ENCODE data around the gene DTWD2.
"Not testable (repeated sequence)": the region's sequence is repeated elsewhere in the genome, so short reads cannot be mapped to it uniquely, and the experiment has no call there.

The DTWD2 gene

DNA sequence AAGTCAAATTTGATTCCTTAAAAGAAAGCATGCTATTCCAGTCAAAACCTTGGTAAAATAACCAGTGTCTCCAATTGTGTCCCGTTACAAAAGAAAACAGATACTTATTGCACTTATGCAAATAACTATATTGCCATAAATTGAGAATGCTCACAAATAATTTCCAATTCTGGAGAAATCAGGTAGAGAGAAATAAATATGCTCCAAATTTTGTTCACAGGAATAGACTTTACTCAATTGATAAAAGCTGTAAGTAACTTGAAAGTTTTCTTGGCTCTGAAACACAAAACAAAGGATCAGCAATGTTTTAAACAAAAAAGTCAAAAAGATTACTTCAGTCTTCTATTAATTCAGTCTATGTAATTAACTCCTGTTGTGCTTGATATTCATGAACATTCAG, 7.8 kb upstream of the DTWD2 start:
- no peak for DNase-seq (ENCODE audit: low spot score)

GRCh38 chr5:118994595-118994994, 6.2 kb upstream of the DTWD2 start:
- DNase-seq (ENCODE audit: low spot score): no peak

DNA sequence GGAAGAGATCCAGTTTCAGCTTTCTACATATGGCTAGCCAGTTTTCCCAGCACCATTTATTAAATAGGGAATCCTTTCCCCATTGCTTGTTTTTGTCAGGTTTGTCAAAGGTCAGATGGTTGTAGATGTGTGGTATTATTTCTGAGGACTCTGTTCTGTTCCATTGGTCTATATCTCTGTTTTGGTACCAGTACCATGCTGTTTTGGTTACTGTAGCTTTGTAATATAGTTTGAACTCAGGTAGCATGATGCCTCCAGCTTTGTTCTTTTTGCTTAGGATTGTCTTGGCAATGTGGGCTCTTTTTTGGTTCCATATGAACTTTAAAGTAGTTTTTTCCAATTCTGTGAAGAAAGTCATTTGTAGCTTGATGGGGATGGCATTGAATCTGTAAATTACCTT, 4.8 kb upstream of the DTWD2 start:
- not testable (repeated sequence) for DNase-seq (ENCODE audit: low spot score)

DNA sequence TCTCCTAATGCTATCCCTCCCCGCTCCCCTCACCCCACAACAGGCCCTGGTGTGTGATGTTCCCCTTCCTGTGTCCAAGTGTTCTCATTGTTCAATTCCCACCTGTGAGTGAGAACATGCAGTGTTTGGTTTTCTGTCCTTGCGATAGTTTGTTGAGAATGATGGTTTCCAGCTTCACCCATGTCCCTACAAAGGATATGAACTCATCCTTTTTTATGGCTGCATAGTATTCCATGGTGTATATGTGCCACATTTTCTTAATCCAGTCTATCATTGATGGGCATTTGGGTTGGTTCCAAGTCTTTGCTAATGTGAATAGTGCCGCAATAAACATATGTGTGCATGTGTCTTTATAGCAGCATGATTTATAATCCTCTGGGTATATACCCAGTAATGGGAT, 3.7 kb upstream of the DTWD2 start:
- DNase-seq (ENCODE audit: low spot score): not testable (repeated sequence)

DNA sequence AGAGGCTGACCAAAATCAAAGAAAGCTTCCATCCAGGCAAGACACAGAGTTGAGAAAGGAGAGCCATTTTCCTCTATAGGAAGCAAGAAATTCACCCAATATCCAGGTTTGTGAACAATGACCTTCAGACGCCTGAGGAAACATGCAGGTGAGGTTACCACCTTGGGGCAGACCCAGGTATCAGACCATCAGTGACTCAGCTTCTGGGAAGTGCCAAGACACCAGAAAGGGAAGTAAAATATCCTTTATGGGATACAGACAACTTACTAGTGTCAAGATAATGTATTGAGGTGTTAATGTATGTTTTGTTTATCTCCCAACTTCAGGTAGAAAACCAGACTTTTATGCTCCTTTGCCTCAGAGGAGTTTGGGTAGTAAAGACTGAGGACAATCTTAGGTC, 2.2 kb upstream of the DTWD2 start:
- no peak for DNase-seq (ENCODE audit: low spot score)

- DNase-seq (ENCODE audit: low spot score): no peak
Observed at GRCh38 chr5:118989816-118990215, 1.5 kb upstream of the DTWD2 start.

DNA sequence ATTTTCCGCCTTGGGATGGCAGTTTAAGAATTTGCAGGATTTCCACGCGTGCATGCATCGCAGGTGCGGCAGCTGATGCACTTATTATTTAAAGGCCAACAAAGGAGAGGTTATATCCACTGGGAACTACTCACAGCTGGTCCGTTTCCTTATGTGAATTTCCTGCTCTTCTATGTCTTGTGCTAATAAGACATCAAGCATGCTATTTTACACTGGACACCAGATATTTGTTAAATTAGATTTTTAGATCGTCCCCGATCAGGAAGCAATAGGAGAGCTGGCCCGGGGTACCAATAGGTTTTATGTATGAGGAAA, 476 bp upstream of the DTWD2 start:
- no peak for DNase-seq (ENCODE audit: low spot score)

- DNase-seq (ENCODE audit: low spot score): no peak
Observed at GRCh38 chr5:118984602-118985001, 3.7 kb downstream of the DTWD2 start.

DNA sequence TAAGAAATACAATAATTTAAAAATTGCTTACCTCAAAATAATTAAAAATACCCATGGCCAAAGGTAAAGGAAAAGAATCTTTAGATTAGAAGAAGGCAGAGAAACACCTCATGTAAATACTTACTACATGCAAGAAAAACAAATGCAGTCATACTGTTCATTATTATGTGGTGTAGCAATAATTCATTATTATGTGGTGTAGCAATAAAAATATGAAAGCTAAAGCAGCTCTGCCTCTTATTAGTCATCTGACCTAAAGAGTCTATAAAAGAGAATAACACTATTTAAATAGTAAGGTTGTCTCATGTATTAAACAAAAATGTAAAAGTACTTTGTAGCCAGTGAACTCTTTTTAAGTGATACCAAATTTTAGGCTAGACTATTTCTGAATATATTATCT, 6.6 kb downstream of the DTWD2 start:
- no peak for DNase-seq (ENCODE audit: low spot score)

DNA sequence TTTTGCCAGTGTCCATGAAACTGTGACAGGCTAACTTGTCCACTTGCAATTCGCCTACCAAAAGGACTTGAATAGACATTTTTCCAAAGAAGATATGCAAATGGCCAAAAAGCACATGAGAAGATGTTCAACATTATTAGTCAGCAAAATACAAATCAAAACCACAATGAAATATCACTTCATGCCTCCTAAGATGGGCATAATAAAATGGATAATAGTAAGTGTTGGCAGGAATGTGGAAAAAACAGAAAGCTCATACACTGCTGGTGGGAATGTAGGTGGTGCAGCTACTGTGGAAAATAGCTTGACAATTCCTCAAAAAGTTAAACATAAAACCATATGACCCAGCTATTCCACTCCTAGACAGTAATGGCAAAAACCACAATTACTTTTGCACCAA, 7.9 kb downstream of the DTWD2 start:
- no peak for DNase-seq (ENCODE audit: low spot score)

DNA sequence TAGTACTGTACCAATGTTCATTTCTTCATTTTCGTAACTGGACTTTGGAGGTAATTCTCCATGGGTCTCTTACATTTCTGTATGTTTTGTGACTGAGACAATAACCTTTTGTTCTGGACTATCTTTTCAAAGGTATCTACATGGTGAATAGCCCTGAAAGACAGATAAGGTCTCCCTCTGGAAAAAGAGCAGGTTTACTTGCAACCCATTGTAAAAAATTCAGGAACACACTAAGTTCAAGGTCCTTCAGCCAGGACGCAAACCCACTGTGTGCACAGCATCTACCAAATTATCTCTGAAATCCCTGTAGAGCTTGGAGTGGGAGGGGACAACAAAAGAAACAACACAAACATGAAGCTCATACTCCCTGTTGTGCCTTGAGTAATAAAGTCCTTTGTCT, 8.3 kb downstream of the DTWD2 start:
- DNase-seq (ENCODE audit: low spot score): no peak

- not testable (repeated sequence) for DNase-seq (ENCODE audit: low spot score)
Observed at GRCh38 chr5:118973779-118974445, 14.4 kb downstream of the DTWD2 start.

DNA sequence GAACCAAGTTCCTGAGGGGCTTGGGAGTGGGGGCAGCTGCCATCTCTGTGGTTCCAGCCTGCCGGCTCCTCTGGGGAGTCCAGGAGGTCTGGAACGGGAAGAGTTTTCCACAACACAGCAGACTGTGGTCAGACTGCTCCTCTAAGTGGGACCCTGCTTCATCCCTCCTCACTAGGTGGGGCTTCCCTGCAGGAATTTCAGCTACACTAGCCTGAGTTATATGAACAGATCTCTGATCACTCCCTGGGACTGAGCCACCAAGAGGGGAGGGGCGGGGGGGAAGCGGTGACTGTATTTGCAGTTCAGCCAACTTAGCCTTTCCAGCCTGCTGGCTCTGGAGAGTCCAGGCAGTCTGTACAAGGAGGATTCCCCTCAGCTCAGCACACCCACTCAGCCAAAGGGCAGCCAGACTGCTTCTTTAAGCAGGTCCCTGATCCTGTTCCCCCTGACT, 19.4 kb downstream of the DTWD2 start:
- no peak for DNase-seq (ENCODE audit: low spot score)

GRCh38 chr5:118968406-118968911, 19.9 kb downstream of the DTWD2 start:
- DNase-seq (ENCODE audit: low spot score): no peak

- DNase-seq (ENCODE audit: low spot score): no peak
Observed at GRCh38 chr5:118967059-118967508, 21.3 kb downstream of the DTWD2 start.

GRCh38 chr5:118965890-118966289, 22.5 kb downstream of the DTWD2 start:
- DNase-seq (ENCODE audit: low spot score): no peak

DNA sequence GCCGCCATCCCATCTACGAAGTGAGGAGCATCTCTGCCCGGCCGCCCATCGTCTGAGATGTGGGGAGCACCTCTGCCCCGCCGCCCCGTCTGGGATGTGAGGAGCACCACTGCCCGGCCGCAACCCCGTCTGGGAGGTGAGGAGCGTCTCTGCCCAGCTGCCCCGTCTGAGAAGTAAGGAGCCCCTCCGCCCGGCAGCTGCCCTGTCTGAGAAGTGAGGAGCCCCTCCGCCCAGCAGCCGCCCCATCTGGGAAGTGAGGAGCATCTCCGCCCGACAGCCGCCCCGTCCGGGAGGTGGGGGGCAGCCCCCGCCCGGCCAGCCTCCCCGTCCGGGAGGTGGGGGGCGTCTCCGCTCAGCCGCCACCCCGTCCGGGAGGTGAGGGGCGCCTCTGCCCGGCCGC, 23.4 kb downstream of the DTWD2 start:
- not testable (repeated sequence) for DNase-seq (ENCODE audit: low spot score)

DNA sequence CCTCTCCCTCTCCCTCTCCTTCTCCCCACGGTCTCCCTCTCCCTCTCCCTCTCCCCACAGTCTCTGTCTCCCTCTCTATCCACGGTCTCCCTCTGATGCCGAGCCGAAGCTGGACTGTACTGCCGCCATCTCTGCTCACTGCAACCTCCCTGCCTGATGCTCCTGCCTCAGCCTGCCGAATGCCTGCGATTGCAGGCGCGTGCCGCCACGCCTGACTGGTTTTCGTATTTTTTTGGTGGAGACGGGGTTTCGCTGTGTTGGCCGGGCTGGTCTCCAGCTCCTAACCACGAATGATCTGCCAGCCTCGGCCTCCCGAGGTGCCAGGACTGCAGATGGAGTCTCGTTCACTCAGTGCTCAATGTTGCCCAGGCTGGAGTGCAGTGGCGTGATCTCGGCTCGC, 24.0 kb downstream of the DTWD2 start:
- DNase-seq (ENCODE audit: low spot score): not testable (repeated sequence)

DNA sequence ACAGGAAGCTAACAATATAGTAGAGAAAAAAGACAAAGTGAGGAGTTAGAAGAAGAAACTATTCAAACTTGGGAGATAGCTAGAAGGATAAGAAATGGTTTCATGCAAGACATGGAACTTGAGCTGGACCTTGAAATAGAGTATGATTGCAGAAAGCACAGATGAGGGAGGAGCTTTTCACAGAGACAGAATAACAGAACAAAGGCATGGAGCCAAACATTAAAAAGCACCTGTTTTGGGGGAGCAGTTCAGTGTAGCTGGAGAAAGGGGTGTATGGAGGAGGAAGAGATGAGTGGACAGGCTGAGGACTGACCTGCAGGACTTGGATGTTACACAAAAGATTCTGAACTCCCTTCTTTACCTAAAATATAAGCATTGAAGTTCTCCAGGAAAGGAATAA, 25.2 kb downstream of the DTWD2 start:
- DNase-seq (ENCODE audit: low spot score): no peak

GRCh38 chr5:118960557-118960956, 27.8 kb downstream of the DTWD2 start:
- DNase-seq (ENCODE audit: low spot score): no peak

DNA sequence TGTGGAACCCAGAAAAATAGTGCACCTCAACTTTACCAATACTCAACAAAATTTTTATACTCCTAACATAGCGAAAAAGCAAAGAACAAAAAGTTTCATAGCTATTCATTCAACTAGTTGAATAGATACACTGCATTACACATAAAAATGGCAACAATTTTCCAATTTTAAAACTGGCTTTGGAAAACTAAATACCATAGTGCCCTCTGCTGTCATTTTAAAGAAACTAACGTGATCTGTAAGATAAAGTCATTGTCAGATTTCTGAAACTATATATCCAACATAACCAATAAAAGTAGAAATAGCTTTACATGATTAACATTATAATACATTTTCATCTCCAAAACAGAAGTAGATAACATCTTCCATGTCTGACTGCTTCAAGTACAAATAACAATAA, 31.6 kb downstream of the DTWD2 start:
- DNase-seq (ENCODE audit: low spot score): no peak

GRCh38 chr5:118953652-118954005, 34.7 kb downstream of the DTWD2 start:
- DNase-seq (ENCODE audit: low spot score): no peak

GRCh38 chr5:118952992-118953651, 35.2 kb downstream of the DTWD2 start:
- no peak for DNase-seq (ENCODE audit: low spot score)

DNA sequence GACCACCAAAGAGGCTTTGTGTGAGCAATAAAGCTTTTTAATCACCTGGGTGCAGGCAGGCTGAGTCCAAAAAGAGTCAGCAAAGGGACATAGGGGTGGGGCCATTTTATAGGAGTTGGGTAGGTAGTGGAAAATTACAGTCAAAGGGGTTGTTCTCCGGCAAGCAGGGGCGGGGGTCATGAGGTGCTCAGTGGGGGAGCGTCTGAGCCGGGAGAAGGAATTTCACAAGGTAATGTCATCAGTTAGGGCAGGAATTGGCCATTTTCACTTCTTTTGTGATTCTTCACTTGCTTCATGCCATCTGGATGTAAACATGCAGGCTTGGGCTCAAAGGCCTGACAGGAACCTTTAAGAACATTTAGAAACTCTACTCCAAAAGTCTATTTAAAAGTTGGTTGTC, 36.0 kb downstream of the DTWD2 start:
- not testable (repeated sequence) for DNase-seq (ENCODE audit: low spot score)
